GM15510 (cell line): ENCODE data around the gene IFNL4.

Experiments used
- POLR2A ChIP-seq: IDR thresholded peaks from 3 replicates; pipeline ENCODE4 v1.6.1; 2011; ENCODE audit warnings: borderline replicate concordance; ENCODE audit not compliant: insufficient read length; ENCODE audit errors: extremely low read depth

The IFNL4 gene

DNA sequence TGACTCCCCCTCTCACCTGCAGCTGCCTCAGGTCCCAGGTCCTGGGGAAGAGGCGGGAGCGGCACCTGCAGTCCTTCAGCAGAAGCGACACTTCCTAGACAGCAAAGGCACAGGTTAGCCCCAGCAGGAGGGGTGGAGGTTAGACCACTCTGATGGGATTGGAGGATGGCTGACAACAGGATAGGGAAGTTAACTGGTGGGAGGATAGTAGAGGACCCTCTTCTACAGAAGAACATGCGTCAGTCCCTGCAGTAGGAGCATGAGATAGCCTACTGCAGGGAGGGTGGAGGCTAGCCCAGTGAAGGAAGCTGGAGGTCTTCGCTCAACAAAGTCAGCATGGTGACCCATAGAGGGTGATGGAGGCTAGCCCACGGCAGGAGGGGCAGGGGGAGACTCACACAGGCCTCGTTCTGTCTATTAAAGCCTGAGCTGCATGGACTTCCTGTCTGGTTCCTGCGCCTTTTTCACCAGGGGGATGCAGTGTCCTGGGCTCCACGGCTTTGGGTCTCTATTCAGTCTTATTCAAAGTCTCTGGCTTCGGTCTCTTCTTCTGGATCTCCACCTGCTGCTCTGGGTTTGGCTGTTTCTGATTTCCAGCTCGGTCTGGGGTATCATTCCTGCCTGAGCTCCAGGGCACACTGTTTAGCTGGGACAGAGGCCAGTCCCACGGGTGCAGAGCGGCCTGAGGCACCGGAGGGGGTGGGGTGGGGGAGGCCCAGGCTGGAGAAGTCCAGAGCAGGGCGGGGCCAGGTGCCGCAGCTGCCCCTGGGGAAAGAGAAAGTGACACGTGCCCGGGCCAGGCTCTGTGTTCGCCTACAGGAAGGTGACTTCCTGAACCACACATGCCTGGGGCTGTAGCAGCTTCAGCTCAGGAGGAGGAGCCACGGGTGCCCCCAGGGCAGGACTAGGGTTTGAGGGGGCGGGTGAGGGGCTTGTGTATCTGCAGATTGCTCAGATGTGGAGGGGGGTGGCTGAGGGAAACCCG, 11.2 kb downstream of the IFNL4 start:
- peak; percentile 31 for TF ChIP-seq POLR2A

GRCh38 chr19:39236527-39236926, 12.1 kb downstream of the IFNL4 start:
- TF ChIP-seq POLR2A = no peak

- TF ChIP-seq POLR2A = no peak
Measured at GRCh38 chr19:39232708-39233107, 15.9 kb downstream of the IFNL4 start.

DNA sequence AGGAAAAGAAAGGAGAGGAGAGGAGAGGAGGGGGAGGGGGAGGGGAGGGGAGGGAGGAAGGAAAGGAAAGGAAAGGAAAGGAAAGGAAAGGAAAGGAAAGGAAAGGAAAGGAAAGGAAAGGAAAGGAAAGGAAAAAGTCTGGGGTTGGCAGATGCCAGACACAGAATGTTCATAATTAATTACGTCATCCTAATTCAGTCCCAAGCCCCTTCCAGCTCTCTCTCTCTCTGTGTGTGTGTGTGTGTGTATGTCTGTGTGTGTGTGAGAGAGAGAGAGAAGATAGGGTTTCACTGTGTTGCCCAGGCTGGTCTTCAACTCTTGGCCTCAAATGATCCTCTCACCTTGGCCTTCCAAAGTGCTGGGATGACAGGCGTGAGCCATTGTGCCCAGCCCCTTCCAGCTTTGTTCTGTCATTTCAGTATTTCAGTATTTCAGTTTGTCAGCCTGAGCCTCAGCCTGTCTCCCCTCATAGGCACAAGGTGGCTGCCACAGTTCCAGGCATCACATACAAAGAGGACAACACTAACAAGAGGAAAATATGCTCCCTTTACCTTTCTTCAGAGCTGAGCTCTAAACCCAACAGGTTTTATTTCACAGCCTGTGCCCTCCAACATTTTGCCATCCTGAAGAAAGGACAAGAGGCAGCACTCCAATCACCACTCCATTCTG, 18.4 kb downstream of the IFNL4 start:
- no peak for TF ChIP-seq POLR2A

- no peak for TF ChIP-seq POLR2A
Measured at GRCh38 chr19:39224910-39225309, 23.7 kb downstream of the IFNL4 start.

- no peak for TF ChIP-seq POLR2A
Measured at GRCh38 chr19:39223703-39224279, 24.9 kb downstream of the IFNL4 start.

DNA sequence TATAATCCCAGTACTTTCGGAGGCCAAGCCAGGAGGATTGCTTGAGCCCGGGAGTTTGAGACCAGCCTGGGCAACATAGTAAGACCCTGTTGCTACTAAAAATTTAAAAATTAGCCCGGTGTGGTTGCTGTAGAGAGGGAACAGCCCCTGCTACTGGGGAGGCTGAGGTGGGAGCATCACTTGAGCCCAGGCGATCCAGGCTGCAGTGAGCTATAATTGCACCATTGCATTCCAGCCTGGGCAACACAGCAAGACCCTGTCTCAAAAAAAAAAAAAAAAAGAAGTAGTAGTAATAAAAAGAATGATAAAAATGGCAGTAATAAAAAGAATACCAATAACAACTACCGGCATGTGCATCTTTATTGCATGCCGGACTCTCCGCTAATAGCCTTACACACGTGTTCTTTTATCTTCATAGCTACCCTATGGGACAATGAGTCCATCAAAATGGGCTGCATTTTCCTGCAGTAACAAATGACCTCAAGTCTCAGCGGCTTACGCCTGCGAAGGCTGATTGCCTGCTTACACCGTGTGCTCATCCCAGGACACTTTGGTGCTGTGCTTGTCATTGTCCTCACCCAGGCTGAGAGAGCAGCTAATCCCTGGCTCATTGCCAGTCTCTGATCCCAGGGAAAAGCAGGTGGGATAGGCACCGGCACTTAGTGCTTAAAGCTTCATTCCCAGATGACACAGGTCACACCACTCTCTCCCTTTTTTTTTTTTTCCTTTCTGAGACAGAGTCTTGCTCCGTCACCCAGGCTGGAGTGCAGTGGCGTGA, 30.2 kb downstream of the IFNL4 start:
- TF ChIP-seq POLR2A = no peak

- TF ChIP-seq POLR2A = no peak
Measured at GRCh38 chr19:39217094-39217493, 31.6 kb downstream of the IFNL4 start.

DNA sequence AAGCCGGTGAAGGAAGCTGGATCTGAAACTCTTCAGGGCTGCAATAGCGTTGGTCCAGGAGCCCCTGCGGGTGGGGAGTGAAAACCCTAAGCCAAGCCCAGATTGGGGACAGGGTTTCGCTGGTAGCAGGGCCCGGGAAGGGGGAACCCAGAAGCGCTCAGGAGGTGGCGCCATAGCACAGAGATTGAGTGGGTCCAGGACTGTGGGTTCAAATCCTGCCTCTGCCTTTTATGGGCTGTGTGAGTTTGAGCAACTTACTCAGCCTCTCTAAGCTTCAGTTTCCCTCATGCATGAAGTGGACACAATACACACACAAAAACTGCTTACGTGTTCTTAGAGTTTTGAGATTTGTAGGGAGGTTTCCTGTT, 36.3 kb downstream of the IFNL4 start:
- TF ChIP-seq POLR2A = no peak

DNA sequence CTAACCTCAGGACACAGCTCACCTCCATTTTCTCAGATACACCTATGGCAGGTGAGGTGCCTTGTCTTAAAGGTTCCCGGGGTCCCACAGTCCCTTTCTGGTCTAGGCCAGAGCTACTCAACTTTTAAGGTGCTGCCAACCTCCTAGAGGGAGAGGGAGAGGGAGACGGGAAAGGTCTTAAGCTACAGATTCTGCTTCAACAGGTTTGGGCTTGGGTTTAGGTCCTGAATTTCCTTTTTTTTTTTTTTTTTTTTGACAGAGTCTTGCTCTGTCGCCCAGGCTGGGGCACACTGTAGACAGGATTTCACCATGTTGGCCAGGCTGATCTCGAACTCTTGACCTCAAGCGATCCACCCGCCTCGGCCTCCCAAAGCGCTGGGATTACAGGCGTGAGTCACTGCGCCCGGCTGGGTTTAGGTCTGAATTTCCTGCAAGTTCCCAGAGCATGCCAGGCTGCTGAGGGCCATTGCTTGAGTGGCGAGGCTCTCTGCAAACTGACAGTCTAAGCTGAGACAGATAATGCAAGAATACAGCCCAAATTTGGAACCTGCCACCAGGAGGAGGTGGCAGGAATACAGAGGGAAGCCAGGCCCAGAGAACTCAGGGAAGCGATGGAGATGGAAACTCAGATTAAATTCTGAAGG, 36.8 kb downstream of the IFNL4 start:
- TF ChIP-seq POLR2A = no peak

- TF ChIP-seq POLR2A = no peak
Measured at GRCh38 chr19:39209196-39209595, 39.5 kb downstream of the IFNL4 start.

GRCh38 chr19:39208175-39208795, 40.4 kb downstream of the IFNL4 start:
- no peak for TF ChIP-seq POLR2A

DNA sequence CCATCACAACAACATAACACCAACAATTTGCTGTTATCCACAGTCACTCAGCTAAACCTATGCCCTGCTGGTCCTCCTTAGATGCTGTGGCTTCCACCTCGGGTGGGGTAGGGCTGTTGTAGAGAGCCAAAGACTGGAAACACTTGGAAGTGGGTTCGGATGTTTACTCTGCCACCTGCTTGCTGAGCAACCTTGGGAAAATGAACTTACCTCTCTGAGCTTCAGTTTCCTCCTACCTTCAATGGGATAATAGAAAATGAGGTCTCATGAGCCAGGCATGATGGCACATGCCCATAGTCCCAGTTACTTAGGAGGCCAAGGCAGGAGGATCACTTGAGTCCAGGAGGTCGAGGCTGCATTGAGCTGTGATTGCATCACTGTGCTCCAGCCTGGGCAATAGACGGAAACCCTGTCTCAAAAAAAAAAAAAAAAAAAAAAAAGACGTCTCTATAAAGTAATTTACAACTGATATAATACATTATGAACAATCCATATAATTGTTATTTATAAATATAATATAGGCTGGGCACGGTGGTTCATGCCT, 41.3 kb downstream of the IFNL4 start:
- TF ChIP-seq POLR2A = no peak
